CD4-positive, alpha-beta T cell (primary cell): ENCODE measurements around the gene TRAFD1. TPM values are rescaled to one million over a fixed set of nuclear protein-coding genes. Genes with fewer than 3 reads are reported as not detected.

Source experiments
- ATAC-seq: fragments of 200-7000 bp; cut with Tn5 transposase; one replicate; pipeline ENCODE4 v1.10.0; 2022; ENCODE audit warnings: mild to moderate bottlenecking; ENCODE audit not compliant: poor library complexity
- CTCF ChIA-PET: fragments of 350-600 bp; sonication (Branson Sonifier 250); formaldehyde crosslinking; loops from one replicate; lab custom pipeline; 2021; ENCODE audit warnings: antibody characterized with exemption, inconsistent platforms; lab: Charles Lee
- POLR2A ChIA-PET: fragments of 350-600 bp; sonication (Branson Sonifier 250); formaldehyde crosslinking; loops from one replicate; lab custom pipeline; 2021; ENCODE audit warnings: antibody characterized with exemption, inconsistent platforms; lab: Charles Lee
- DNase-seq, 14 experiments: peaks; one replicate each; pipeline ENCODE4 v3.0.0-alpha.2; 2013 to 2020; ENCODE audit warnings: mixed read lengths in 2 of 14
- H3K27ac ChIP-seq, 2 donors: one replicate each; pipeline versions ENCODE4 v1.5.1 to v1.7.0; 2013; ENCODE audit warnings: low read length in 2 of 2, low read depth in 1 of 2, mild to moderate bottlenecking in 1 of 2
- H3K27me3 ChIP-seq, 2 experiments: 1 replicate in 1 of 2; 2 replicates in 1 of 2; pipeline versions ENCODE4 v1.6.1 to v1.7.0; 2013; ENCODE audit warnings: low read length in 2 of 2, control low read depth in 1 of 2, mild to moderate bottlenecking in 1 of 2, moderate library complexity in 1 of 2; ENCODE audit not compliant: insufficient read depth in 2 of 2, control insufficient read depth in 1 of 2
- H3K36me3 ChIP-seq: one replicate; pipeline ENCODE4 v1.6.1; 2013; ENCODE audit warnings: low read length, control low read depth; ENCODE audit not compliant: insufficient read depth
- H3K4me1 ChIP-seq: one replicate; pipeline ENCODE4 v1.6.1; 2013; ENCODE audit warnings: low read length, control low read depth; ENCODE audit not compliant: insufficient read depth
- H3K4me3 ChIP-seq: one replicate; pipeline ENCODE4 v1.5.1; 2013; ENCODE audit warnings: mild to moderate bottlenecking, low read length, moderate library complexity
- H3K9me3 ChIP-seq, 2 experiments: 1 replicate in 1 of 2; 2 replicates in 1 of 2; pipeline versions ENCODE4 v1.6.1 to v1.7.0; 2013; ENCODE audit warnings: low read length in 2 of 2, mild to moderate bottlenecking in 2 of 2, control low read depth in 1 of 2, moderate library complexity in 1 of 2; ENCODE audit not compliant: control insufficient read depth in 1 of 2, insufficient read depth in 1 of 2
- H3K27ac Mint-ChIP-seq: one replicate; pipeline ENCODE4 v1.8.0; 2020; ENCODE audit warnings: mixed read lengths
- H3K27me3 Mint-ChIP-seq: one replicate; pipeline ENCODE4 v1.8.0; 2021; ENCODE audit warnings: mixed read lengths
- H3K36me3 Mint-ChIP-seq: one replicate; pipeline ENCODE4 v1.8.0; 2021; ENCODE audit warnings: low read depth, mixed read lengths
- H3K4me1 Mint-ChIP-seq: one replicate; pipeline ENCODE4 v1.8.0; 2021; ENCODE audit warnings: low read depth, mixed read lengths
- H3K4me3 Mint-ChIP-seq: one replicate; pipeline ENCODE4 v1.8.0; 2020; ENCODE audit warnings: mild to moderate bottlenecking, mixed read lengths
- H3K9me3 Mint-ChIP-seq: one replicate; pipeline ENCODE4 v1.8.0; 2020; ENCODE audit warnings: mixed read lengths
- intact Hi-C, 2 experiments: fragments of 100-400 bp; cut with DNase I in 1 of 2; cut with micrococcal nuclease in 1 of 2; formaldehyde crosslinking; loops; one replicate each; pipeline versions ENCODE4 v1.15.1 to v1.9.0; 2023 to 2025; cut with DNase I, micrococcal nuclease
- microRNA-seq: library from miRNA; unstranded; fragments of <30 nt; microRNA quantifications from one replicate; pipeline ENCODE4 v1.2.0, GENCODE V29; 2021; ENCODE audit warnings: borderline microRNAs expressed, borderline replicate concordance
- total RNA-seq, 174 experiments: library from RNA in 2 of 174; stranded (reverse) in 2 of 174; gene quantifications; one replicate each; pipeline ENCODE4 v1.2.3 and lab custom pipeline; 2021 to 2026
- TF ChIP-seq, protein P1 (sequence below): fragments of 200-600 bp; IDR thresholded peaks from one replicate; pipeline ENCODE4 v1.8.0; 2022; ENCODE audit warnings: antibody characterized with exemption, mild to moderate bottlenecking

TRAFD1 gene
- total RNA-seq, 2 experiments from 2014 or later, result 19.6 to 20.4 TPM

DNA sequence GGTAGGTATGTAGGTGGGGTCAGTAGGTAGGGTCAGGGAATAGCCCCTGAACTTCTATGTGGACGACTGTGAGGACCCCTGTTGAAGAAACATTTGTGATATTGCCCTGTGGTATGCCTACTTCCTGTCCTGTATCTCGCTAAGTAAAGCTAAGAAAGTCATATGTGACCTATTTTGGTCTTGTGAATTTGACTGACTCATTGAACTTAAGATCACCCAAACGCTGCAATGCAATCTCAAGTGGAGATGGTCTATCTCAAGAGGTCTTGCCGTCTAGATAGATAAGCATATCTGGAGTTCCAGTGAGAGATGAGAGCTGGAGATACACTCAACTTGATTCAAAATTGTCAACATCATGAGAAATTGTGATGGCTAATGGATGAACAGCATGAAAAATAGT, 73.8 kb downstream of the TRAFD1 start:
- ATAC-seq (no peak), DNase-seq (no peak)
- no peaks in the 10 kb centered on the region for H3K27me3 Mint-ChIP-seq
- no peaks in the 10 kb centered on the region for H3K4me1 Mint-ChIP-seq
- H3K9me3 Mint-ChIP-seq, result no peaks in the 10 kb centered on the region
- TF ChIP-seq, protein P1, sequence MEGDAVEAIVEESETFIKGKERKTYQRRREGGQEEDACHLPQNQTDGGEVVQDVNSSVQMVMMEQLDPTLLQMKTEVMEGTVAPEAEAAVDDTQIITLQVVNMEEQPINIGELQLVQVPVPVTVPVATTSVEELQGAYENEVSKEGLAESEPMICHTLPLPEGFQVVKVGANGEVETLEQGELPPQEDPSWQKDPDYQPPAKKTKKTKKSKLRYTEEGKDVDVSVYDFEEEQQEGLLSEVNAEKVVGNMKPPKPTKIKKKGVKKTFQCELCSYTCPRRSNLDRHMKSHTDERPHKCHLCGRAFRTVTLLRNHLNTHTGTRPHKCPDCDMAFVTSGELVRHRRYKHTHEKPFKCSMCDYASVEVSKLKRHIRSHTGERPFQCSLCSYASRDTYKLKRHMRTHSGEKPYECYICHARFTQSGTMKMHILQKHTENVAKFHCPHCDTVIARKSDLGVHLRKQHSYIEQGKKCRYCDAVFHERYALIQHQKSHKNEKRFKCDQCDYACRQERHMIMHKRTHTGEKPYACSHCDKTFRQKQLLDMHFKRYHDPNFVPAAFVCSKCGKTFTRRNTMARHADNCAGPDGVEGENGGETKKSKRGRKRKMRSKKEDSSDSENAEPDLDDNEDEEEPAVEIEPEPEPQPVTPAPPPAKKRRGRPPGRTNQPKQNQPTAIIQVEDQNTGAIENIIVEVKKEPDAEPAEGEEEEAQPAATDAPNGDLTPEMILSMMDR, result no peak
- Histone ChIP-seq H3K36me3 (peaks cover 51% of the 10 kb centered on the region), H3K27me3 (no peaks in the 10 kb centered on the region), H3K9me3 (no peaks in the 10 kb centered on the region), H3K4me1 (no peaks in the 10 kb centered on the region), H3K27ac (no peak overlapping the region), H3K4me3 (no peak overlapping the region)
- H3K27ac Mint-ChIP-seq, result no peak overlapping the region
- H3K4me3 Mint-ChIP-seq, result no peak overlapping the region
- intact Hi-C loops, result no loop called here
- peaks cover 62% of the 10 kb centered on the region for H3K36me3 Mint-ChIP-seq
- ChIA-PET CTCF (interaction anchor here (1.6 to 2.4 kb wide), 2 partner anchors 8 to 188 kb away, joined by 8 to 16 read pairs; no protein-coding TSS in a partner anchor), POLR2A (interaction anchor here (2.0 kb wide), 1 partner anchor 188 kb away, joined by 10 read pairs; no protein-coding TSS in a partner anchor)

Small RNAs within 50 kb of the gene (microRNA-seq; reads per million reads assigned to microRNA genes)
- gene MIR6861, result not detected

Other genes starting within 250 kb of the TRAFD1 start
- 10 to 100 TPM; 12.7 to 12.8 TPM for gene TMEM116, start 112.4 kb upstream of the TRAFD1 start, total RNA-seq
- gene ERP29, start 112.1 kb upstream of the TRAFD1 start, total RNA-seq, result 100 to 1,000 TPM; 109 to 117 TPM
- gene NAA25, start 16.8 kb upstream of the TRAFD1 start, total RNA-seq, result 10 to 100 TPM; 31.1 to 34.6 TPM